HepG2 (cell line): ENCODE results near the gene IRF1. TPM values are rescaled to one million over a fixed set of nuclear protein-coding genes. Genes with fewer than 3 reads are reported as not detected.

Experiments used
- ARID5B ChIP-seq: IDR thresholded peaks from 2 replicates; pipeline ENCODE4 v1.4.0; 2020; ENCODE audit warnings: mild to moderate bottlenecking, missing genetic modification reagents
- CERS6 ChIP-seq: sonication (generic); formaldehyde crosslinking; IDR thresholded peaks from 2 replicates; pipeline ENCODE4 v1.5.0; 2020; ENCODE audit warnings: missing genetic modification reagents
- CHCHD3 ChIP-seq: sonication (generic); formaldehyde crosslinking; IDR thresholded peaks from 2 replicates; pipeline ENCODE4 v1.8.0; 2022; ENCODE audit warnings: mild to moderate bottlenecking, missing genetic modification reagents, moderate library complexity
- DR1 ChIP-seq: sonication (generic); formaldehyde crosslinking; IDR thresholded peaks from 2 replicates; pipeline ENCODE4 v1.8.0; 2021; ENCODE audit warnings: mild to moderate bottlenecking, missing genetic modification reagents, inconsistent platforms
- ELF4 ChIP-seq: sonication (generic); formaldehyde crosslinking; IDR thresholded peaks from 2 replicates; pipeline ENCODE4 v1.5.0; 2020; ENCODE audit warnings: missing genetic modification reagents, mild to moderate bottlenecking, moderate library complexity, borderline replicate concordance
- FOXO4 ChIP-seq: sonication (generic); formaldehyde crosslinking; conservative IDR thresholded peaks from 2 replicates; pipeline ENCODE4 v1.8.1; 2023; ENCODE audit warnings: missing genetic modification reagents
- PAF1 ChIP-seq: IDR thresholded peaks from 2 replicates; pipeline ENCODE4 v1.6.1; 2016; ENCODE audit warnings: missing genetic modification reagents, missing compliant biosample characterization
- PAXIP1 ChIP-seq: sonication (generic); formaldehyde crosslinking; conservative IDR thresholded peaks from 2 replicates; pipeline ENCODE4 v1.4.0; 2020; ENCODE audit warnings: mild to moderate bottlenecking, missing genetic modification reagents, moderate library complexity
- SETDB1 ChIP-seq: sonication (generic); formaldehyde crosslinking; IDR thresholded peaks from 2 replicates; pipeline ENCODE4 v1.5.1; 2020; ENCODE audit warnings: missing genetic modification reagents, mild to moderate bottlenecking, borderline replicate concordance
- SMARCE1 ChIP-seq: fragments of 450-650 bp; IDR thresholded peaks from 2 replicates; pipeline ENCODE4 v1.6.1; 2017; ENCODE audit warnings: borderline replicate concordance
- SNAPC2 ChIP-seq: sonication (generic); formaldehyde crosslinking; IDR thresholded peaks from 2 replicates; pipeline ENCODE4 v1.8.1; 2022; ENCODE audit warnings: mild to moderate bottlenecking, missing genetic modification reagents
- STAG1 ChIP-seq: sonication (generic); formaldehyde crosslinking; IDR thresholded peaks from 2 replicates; pipeline ENCODE4 v1.4.0; 2020; ENCODE audit warnings: missing genetic modification reagents
- TERF1 ChIP-seq: sonication (generic); formaldehyde crosslinking; IDR thresholded peaks from 2 replicates; pipeline ENCODE4 v1.8.0; 2022; ENCODE audit warnings: mild to moderate bottlenecking, missing genetic modification reagents, moderate library complexity
- ZFP91 ChIP-seq: sonication (generic); formaldehyde crosslinking; IDR thresholded peaks from 2 replicates; pipeline ENCODE4 v1.9.0; 2022; ENCODE audit warnings: missing genetic modification reagents, mild to moderate bottlenecking, borderline replicate concordance
- ZNF709 ChIP-seq: sonication (generic); formaldehyde crosslinking; IDR thresholded peaks from 2 replicates; pipeline ENCODE4 v1.5.0; 2020; ENCODE audit warnings: mild to moderate bottlenecking, missing genetic modification reagents
- polyA plus RNA-seq, 8 experiments: library from polyadenylated mRNA; depleted of rRNA in 3 of 8; stranded (reverse) in 7 of 8; unstranded in 1 of 8; fragments of >200 nt; fragmentation: Illumina TruSeq in 4 of 8; extraction: Trizol in 4 of 8; gene quantifications; 2 replicates each; pipeline versions ENCODE4 v1.2.1 to v1.2.3, GENCODE V29; 2011 to 2016; ENCODE audit warnings: low read depth in 4 of 8, missing spikeins in 1 of 8, mixed read lengths in 1 of 8; ENCODE audit not compliant: insufficient read depth in 1 of 8
- total RNA-seq, 5 experiments: library from RNA; depleted of rRNA; stranded (reverse); fragments of >200 nt; fragmentation: Illumina TruSeq; extraction: Trizol; gene quantifications; 2 replicates each; pipeline ENCODE4 v1.2.3, GENCODE V29; 2016; ENCODE audit warnings: low read depth in 1 of 5

Gene IRF1
- total and polyA plus RNA-seq, 2 of the 13 experiments (the other 11 are each of a cell fraction or from before 2014, with no cell fraction given) = 4.1 to 8.8 TPM

GRCh38 chr5:132466433-132467286, 23.9 kb downstream of the IRF1 start (continued):
- TF ChIP-seq TERF1 (CRISPR knock-in tag) (no peak), SNAPC2 (CRISPR knock-in tag) (no peak), SETDB1 (CRISPR knock-in tag) (no peak), DR1 (no peak), ZNF709 (CRISPR knock-in tag) (no peak), ZFP91 (CRISPR knock-in tag) (peak; percentile 73), STAG1 (CRISPR knock-in tag) (no peak), PAXIP1 (CRISPR knock-in tag) (0 out of 2 replicates have a peak, but pooled peaks have one; percentile 38), CERS6 (CRISPR knock-in tag) (no peak), PAF1 (CRISPR knock-in tag) (no peak), FOXO4 (CRISPR knock-in tag) (no peak), SMARCE1 (no peak), ELF4 (CRISPR knock-in tag) (no peak), ARID5B (0 out of 2 replicates have a peak, but pooled peaks have one; percentile 12), CHCHD3 (CRISPR knock-in tag) (no peak)
